NCI-H748 (cell line): ENCODE results near the gene NUDCD2.

Experiments used
- DNase-seq: peaks from one replicate; lab custom pipeline; 2025; ENCODE audit not compliant: unreplicated experiment; lab: John Stamatoyannopoulos, UW

NUDCD2 gene

GRCh38 chr5:163459819-163460561 is at the start of gene NUDCD2:
Gene NUDCD2 (minus strand): TSS chr5:163460102. CDS start chr5:163460050, 52 bp downstream.
- peak; percentile 99 for DNase-seq

GRCh38 chr5:163509291-163509951 is 49.5 kb upstream of the NUDCD2 start:
- peak; percentile 69 for DNase-seq

- no peak for DNase-seq
Observed at GRCh38 chr5:163508753-163509152, 48.9 kb upstream of the NUDCD2 start.

GRCh38 chr5:163506726-163507125 is 46.8 kb upstream of the NUDCD2 start:
- DNase-seq, result no peak

- no peak for DNase-seq
Observed at GRCh38 chr5:163506095-163506457, 46.2 kb upstream of the NUDCD2 start.

GRCh38 chr5:163505368-163506094 is 45.6 kb upstream of the NUDCD2 start, which contains the start of gene MAT2B:
Gene MAT2B (plus strand): TSS chr5:163505619. CDS start chr5:163505687, 68 bp downstream.
- peak; percentile 96 for DNase-seq

- DNase-seq, result no peak
Observed at GRCh38 chr5:163505049-163505367, 45.1 kb upstream of the NUDCD2 start.

- peak; percentile 20 for DNase-seq
Observed at GRCh38 chr5:163504079-163504931, 44.4 kb upstream of the NUDCD2 start.

- no peak for DNase-seq
Observed at GRCh38 chr5:163503106-163504078, 43.5 kb upstream of the NUDCD2 start.

GRCh38 chr5:163502521-163502920 is 42.6 kb upstream of the NUDCD2 start:
- no peak for DNase-seq

GRCh38 chr5:163498886-163499285 is 39.0 kb upstream of the NUDCD2 start:
- DNase-seq, result no peak

GRCh38 chr5:163497315-163497714 is 37.4 kb upstream of the NUDCD2 start:
- no peak for DNase-seq

GRCh38 chr5:163496286-163496685 is 36.4 kb upstream of the NUDCD2 start:
- DNase-seq, result no peak

- no peak for DNase-seq
Observed at GRCh38 chr5:163489745-163490075, 29.8 kb upstream of the NUDCD2 start.

GRCh38 chr5:163489055-163489744 is 29.3 kb upstream of the NUDCD2 start:
- no peak for DNase-seq

- no peak for DNase-seq
Observed at GRCh38 chr5:163478982-163479271, 19.0 kb upstream of the NUDCD2 start.

- no peak for DNase-seq
Observed at GRCh38 chr5:163478126-163478981, 18.5 kb upstream of the NUDCD2 start.

GRCh38 chr5:163475411-163475810 is 15.5 kb upstream of the NUDCD2 start:
- DNase-seq, result no peak
